Astrocyte of the spinal cord (primary cell): ENCODE results near the gene IFT43.

ENCODE experiments used
- DNase-seq: peaks from one replicate; pipeline ENCODE4 v3.0.0; 2011; ENCODE audit warnings: low read depth, low spot score
- H3K4me3 ChIP-seq: 2 replicates; pipeline ENCODE4 v1.5.1; 2011; ENCODE audit warnings: low read depth, mild to moderate bottlenecking, low read length, moderate library complexity
- in situ Hi-C: cut with HindIII; loops from 2 replicates; pipeline ENCODE4 v1.10.0; 2017; ENCODE audit warnings: low sequenced_read_pairs
- TF ChIP-seq, protein P1 (sequence below): IDR thresholded peaks from 2 replicates; pipeline ENCODE4 v1.5.1; 2012; ENCODE audit warnings: low read depth, mild to moderate bottlenecking, low read length, inconsistent platforms

Gene IFT43

DNA sequence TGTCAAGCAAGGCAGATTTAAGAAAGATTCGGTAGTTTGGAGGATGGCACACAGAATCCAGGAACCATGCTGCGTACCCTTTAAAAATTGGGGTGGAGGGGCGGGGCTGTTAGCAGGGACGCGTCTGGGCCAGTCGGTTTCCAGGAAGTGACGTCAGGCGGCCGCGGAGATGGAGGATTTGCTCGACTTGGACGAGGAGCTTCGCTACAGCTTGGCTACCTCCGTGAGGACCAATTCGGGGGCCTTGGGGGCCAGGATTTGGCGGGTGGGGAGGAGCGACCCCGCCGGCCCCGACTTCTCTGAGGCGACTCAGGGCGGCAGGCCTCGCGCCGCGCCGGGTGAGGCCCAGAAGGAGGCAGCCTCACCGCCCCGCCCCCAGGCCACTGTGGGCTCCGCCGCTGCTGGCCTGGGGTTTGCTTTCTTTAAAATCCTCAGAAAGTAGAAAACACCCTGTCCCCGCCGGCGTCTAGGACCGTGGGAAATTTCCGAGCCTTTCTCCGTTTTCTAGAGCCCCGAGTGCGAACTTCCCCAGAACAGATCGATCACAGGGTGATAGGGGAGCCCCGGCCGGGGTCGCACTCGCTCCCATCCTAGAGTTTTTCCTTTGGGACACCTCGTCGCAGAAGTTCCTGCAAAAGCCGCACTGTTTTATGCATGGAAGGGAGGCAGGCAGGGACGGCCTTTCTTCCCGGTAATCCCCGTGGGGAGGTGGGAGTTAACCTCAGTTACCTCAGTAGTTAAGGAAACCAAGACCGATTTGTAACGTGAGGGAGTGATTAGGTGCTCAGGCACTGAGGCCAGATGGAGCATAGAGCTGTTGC is at the start of gene IFT43:
IFT43 (plus strand) TSS at position 146 of the 821 bp plus-strand sequence; CDS start at position 170, 24 bp downstream.
- TF ChIP-seq, protein P1, sequence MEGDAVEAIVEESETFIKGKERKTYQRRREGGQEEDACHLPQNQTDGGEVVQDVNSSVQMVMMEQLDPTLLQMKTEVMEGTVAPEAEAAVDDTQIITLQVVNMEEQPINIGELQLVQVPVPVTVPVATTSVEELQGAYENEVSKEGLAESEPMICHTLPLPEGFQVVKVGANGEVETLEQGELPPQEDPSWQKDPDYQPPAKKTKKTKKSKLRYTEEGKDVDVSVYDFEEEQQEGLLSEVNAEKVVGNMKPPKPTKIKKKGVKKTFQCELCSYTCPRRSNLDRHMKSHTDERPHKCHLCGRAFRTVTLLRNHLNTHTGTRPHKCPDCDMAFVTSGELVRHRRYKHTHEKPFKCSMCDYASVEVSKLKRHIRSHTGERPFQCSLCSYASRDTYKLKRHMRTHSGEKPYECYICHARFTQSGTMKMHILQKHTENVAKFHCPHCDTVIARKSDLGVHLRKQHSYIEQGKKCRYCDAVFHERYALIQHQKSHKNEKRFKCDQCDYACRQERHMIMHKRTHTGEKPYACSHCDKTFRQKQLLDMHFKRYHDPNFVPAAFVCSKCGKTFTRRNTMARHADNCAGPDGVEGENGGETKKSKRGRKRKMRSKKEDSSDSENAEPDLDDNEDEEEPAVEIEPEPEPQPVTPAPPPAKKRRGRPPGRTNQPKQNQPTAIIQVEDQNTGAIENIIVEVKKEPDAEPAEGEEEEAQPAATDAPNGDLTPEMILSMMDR: no peak
- DNase-seq: peak; percentile 78
- in situ Hi-C loops: no loop called here
- H3K4me3 ChIP-seq: peak within 1 kb of the TSS; percentile 83

DNA sequence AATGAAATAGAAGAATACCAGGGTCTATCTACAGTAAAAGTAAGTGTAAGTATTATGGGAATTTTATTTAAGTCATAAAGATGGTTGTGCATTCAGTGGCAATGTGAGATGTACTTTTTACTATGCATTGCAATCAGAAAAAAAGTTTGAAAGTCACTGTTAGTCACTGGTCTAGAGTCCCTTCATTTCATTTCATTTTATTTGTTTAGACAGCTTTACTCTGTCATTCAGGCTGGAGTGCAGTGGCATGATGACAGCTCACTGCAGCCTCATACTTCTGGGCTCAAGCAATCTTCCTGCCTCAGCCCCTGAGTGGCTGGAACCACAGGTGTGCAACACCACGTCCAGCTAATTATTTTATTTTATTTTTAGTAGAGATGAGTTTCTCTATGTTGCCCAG is 46.4 kb upstream of the IFT43 start:
- in situ Hi-C loops: no loop called here

DNA sequence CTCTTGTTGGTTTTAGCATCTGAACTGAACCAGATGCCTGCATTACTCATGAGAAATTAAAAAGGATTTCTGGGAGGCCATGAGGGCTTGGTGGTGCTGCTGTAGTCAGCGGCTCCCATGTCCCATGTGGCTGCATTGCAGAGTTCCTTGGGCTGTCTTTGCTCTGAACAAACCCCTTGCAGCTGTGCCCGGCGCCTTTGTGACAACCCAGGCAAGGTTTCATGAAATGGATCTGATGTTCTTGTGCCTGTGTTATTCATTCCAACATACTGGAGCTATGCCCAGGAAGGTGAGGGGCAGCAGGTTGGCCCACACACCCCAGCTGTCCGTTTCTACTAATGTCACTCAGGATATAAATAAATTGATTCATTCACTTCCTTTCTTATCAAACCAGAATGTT is 44.5 kb upstream of the IFT43 start:
- in situ Hi-C loops: no loop called here
- peak; percentile 6 for DNase-seq

More for the DNA sequence above, 46.4 kb upstream of the IFT43 start:
- no peak for DNase-seq
- H3K4me3 ChIP-seq: no peak overlapping the region
- TF ChIP-seq, protein P1: no peak

DNA sequence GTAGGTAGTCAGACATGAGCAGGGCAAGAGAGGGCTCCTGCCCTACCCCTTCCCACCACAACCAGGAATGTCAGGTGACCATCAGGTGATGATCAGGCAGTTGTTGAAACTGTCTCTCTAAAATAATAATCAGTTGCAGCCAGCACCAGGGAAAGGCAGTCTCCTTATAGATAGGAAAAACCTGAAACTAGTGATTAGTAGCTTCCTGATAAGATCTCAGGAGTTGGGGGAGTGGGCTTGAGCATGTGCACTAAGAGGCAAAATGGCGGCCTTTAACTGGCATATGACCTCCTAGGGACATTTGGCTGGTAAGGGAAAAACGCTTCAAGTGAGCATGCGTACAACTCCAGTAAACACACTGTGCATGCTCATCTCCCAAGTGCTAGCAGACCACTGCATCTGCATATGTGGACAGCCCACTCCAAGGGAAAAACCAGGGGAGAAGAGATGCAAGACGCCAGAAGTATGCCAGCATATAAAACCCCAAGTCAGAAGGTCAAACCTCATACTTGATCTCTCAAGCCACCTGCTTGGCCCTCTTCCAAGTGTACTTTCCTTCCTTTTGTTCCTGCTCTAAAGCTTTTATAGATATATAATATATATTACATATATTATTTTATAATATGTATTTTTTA is 40.8 kb upstream of the IFT43 start:
- in situ Hi-C loops: no loop called here
- no peak overlapping the region for H3K4me3 ChIP-seq
- TF ChIP-seq, protein P1: no peak
- DNase-seq: no peak

More for the DNA sequence above, 44.5 kb upstream of the IFT43 start:
- no peak overlapping the region for H3K4me3 ChIP-seq
- TF ChIP-seq, protein P1: no peak

DNA sequence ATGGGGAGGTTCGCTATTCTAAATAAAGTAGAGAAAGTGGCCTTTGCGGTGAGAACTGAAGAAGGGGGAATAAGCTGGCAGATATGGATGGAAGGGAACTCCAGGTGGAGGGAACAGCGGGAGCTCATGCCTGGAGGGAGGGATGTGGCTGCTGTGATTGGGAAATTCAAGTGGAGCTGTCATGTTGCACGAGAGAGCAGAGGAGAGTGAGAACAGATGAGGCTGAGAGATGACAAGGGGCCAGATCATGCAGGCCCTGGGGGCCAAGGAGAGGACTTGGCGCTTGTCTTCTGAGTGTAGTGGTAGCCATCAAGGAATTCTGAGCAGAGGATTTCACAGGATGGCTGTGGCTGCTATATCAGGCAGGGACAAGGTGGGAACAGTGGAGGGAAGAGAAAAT is 38.8 kb upstream of the IFT43 start:
- TF ChIP-seq, protein P1: no peak
- in situ Hi-C loops: no loop called here
- DNase-seq: no peak
- no peak overlapping the region for H3K4me3 ChIP-seq

DNA sequence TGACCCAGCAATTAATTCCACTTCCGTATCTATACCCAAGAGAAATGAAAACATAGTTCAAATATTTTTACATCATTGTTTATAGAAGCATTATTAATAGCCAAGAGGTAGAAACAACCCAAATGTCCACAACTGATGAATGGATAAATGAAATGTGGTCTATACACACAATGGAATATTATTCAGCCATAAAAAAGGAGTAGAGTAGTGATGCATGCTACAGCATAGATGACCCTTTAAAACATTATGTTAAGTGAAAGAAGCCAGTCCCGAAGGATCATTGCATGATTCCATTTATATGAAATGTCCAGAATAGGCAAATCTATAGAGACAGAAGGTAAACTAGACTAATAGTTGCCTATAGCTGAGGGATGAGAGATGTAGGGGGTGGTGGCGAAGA is 33.1 kb upstream of the IFT43 start:
- no peak overlapping the region for H3K4me3 ChIP-seq
- TF ChIP-seq, protein P1: no peak
- in situ Hi-C loops: no loop called here
- DNase-seq: no peak
